Activated CD8-positive, alpha-beta memory T cell treated with anti-CD3 and anti-CD28 coated beads for 24 hours (primary cell): ENCODE data around the gene LCLAT1.
"Not testable (repeated sequence)": the region's sequence is repeated elsewhere in the genome, so short reads cannot be mapped to it uniquely, and the experiment has no call there.

Source experiments
- DNase-seq: peaks from one replicate; pipeline ENCODE4 v3.0.0-alpha.2; 2020

Gene LCLAT1

DNA sequence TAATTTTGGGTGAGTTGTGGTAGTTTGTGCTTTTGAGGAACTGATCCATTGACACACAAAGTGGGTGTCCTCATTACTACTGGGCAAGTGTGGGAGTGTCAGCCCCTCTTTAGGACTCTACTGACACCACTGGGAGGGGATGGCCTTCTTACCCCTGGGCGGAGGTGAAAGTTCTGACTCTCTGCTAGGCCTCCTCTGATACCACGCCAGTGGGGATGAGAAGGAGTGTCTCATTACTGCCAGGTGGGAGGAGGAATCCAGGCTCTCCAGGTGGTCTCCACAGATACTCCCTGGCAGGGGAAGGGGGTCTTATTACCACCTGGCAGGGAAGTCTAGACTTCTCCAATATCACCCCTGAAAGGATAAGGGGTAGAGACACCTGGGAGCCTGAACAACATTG, 9.1 kb downstream of the LCLAT1 start:
- no peak for DNase-seq

DNA sequence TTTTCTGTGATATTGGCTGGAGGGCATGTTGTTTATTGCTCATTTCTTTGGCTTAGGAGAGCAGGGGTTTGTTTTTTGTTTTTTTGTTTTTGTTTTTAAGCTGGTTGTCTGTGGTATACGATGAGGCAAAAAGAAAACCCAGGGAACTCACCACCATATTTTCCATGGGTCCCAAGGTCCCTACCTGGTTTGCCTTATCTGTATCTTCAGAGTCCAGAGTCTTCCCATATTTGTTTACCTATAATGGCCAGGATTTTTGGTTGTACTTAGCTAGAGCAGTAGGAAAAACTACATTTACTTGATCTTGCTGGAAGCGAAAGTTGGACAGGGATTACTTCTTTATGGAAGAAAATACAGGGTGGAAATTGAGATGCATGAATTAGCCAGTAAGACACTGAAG, 9.5 kb downstream of the LCLAT1 start:
- no peak for DNase-seq

DNA sequence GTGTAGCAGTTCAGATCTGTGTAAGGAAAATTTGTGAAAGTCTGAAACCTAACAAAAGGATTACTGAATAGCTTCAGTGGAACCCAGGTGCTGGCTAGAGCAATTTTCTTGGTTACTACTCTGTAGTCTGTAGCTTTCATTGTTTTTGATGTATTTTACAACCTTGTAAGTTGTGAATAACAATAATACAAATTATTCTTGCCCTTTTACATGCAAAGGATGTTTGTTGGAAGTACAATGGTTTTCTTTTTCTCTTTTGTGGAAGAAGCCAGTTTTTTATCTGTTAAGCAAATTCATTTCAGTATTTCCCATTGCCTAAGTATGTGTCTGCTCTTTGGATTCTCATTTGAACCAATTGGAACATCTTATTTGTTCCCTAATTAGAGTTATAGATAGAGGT, 10.2 kb downstream of the LCLAT1 start:
- no peak for DNase-seq

DNA sequence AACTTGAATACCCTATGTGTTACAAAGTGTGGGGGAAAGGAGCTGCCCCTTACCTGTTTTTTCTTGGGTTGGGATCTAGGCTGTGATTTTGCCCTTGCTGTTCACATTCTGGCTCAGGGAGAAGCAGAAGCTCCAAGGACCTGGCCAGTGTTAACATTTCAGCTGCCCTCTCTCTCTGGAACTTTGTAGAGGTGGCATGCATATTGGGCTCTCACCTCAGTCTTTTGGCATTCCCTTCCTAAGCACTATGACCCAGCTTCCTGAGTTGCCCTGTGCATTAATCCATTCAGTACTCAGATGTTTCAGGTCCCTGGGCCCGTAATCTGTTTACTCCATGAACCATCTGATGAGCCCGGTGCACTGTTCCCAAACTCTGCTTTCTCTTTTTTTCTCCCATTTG, 12.1 kb downstream of the LCLAT1 start:
- DNase-seq = no peak

DNA sequence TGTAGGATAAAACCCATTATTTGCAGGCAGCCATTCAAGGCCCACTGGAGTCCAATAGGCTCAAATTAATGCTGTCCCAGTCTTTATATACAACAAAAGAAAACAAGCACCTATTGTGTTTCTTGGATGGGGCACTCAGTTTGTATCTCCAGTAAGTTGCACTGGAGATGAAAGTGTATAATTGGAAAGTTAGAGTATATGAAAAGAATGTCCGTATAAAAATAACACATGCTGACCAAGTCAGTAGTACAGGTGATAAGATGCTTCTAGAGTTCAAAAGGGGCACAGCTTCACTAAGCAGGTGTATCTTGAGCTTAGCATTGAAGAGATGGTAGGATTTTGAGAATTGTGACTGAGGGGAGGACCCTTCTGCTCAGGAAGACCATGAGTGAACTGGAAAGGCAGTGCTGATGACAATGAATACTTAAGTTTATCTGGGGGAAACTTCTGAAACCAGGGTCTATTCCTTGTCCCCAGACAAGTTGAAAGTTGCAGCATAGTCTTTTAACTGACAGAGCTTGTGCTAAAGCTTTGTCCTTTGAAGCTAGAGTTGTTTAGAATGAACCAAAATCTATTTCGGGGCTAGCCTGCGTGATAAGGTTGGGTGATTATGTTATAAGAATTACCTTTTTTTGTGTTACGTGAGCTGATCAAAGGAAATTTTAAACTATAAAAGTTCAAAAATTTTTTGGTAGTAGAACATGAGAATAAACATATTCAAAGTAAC, 15.2 kb downstream of the LCLAT1 start:
- no peak for DNase-seq

DNA sequence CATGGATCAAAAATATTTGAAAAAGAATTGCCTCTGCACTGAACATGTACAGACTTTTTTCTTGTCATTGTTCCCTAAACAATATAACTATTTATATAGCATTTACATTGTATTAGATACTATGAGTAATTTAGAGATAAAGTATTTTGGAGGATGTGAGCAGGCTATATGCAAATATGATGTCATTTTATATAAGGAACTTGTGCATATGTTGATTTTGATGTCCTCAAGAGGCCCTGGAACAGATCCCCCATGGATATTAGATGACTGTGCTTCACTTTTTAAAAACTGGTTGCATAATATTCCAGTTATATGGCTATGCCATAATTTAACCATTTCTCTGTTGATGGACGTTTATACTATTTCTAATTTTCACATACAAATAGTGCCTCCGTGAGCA, 16.5 kb downstream of the LCLAT1 start:
- no peak for DNase-seq

DNA sequence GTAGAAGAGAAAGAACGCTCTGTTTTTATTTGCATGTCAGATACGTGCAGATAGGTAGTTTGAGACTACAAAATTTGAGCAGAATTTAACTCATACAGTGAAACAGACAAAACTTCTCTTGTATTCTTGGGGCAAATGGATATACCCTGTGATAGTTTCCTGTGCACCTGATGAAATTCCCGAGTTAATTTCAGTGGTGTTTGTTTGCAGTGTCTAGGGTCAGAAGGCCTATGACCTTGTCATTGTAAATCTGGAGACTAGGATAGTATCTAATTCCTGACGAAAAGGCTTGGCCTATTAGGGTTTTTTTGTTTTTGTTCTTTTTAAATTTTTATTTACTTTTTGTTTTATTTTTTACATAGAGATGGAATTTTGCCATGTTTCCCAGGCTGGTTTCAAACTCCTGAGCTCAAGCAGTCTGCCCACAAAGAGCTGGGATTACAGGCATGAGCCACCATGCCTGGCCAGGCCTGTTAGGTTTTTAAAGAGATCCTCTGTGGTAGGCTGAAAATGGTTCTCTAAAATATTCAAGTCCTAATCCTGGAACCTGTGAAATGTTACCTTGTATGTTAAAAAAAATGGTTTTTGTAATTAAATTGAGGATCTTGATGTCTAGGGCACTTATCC, 17.6 kb downstream of the LCLAT1 start:
- DNase-seq = no peak

DNA sequence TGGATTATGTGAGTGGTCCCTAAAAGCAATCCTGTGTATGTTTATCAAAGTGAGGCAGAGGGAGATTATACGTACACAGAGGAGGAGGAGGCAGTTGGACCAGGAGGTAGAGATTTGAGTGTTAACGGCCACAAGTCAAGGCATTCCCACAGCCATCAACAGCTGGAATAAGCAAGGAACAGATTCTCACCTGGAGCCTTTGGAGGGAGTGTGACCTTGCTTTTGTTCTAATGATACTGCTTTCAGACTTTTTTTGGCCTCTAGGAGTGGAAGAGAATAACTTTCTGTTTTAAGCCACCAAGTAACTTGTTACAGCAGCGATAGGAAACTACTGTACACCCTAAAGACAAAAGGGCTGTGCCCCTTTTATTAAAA, 18.1 kb downstream of the LCLAT1 start:
- DNase-seq = no peak

DNA sequence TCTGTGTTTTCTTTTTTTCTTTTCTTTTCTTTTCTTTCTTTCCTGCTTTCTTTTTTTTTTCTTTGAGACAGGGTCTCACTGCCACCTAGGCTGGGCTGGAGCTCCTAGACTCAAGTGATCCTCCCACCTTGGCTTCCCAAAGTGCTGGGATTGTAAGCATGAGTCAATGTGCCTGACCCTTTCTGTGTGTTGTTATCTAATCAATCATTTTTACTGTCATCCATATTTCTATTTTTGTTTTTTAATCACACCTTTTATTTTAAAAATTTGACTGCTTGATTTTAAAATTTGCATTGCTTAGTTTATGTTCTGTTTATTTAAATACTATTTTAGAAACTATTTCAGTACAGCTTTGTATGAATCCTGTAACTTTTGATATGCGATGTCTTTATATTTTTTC, 19.2 kb downstream of the LCLAT1 start:
- no peak for DNase-seq

DNA sequence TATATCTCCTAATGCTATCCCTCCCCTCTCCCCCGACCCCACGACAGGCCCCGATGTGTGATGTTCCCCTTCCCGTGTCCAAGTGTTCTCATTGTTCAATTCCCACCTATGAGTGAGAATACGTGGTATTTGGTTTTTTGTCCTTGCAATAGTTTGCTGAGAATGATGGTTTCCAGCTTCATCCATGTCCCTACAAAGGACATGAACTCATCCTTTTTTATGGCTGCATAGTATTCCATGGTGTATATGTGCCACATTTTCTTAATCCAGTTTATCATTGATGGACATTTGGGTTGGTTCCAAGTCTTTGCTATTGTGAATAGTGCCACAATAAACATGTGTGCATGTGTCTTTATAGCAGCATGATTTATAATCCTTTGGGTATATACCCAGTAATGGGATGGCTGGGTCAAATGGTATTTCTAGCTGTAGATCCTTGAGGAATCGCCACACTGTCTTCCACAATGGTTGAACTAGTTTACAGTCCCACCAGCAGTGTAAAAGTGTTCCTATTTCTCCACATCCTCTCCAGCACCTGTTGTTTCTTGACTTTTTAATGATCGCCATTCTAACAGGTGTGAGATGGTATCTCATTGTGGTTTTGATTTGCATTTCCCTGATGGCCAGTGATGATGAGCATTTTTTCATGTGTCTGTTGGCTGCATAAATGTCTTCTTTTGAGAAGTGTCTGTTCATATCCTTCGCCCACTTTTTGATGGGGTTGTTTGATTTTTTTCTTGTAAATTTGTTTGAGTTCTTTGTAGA, 20.2 kb downstream of the LCLAT1 start:
- not testable (repeated sequence) for DNase-seq

DNA sequence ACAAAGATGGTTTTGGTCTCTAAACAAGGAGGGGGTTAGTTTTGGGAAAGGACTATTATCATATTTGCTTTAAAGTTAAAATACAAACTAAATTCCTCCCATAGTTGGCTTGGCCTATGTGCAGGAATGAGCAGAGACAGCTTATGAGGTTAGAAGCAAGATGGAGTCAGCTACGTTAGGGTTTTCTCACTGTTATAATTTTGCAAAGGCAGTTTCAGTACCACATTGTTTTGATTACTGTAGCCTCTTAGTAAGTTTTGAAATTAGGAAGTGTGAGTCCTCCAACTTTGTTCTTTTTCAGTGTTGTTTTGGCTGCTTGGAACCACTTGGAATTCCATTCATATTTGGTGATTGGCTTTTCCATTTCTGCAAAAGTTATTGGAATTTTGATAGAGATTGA, 23.4 kb downstream of the LCLAT1 start:
- no peak for DNase-seq

DNA sequence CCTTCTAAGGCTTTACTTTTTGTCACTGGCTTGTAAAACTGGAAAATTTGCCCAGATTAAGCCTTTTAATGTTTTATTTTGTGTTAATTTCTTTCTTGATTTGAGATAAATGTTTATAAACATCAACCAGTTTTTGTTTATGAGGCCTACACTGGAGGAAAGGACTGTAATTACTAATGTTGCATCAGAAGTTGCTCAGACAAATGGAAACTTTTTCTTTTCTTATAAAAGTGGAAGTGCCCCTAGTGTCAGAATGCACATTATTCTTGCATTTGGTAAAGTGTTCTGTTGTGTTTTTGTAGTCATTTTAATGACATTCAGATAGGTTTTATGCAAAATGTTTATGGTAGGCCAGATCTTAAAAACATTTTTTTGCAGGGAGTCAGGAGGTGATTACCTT, 25.3 kb downstream of the LCLAT1 start:
- DNase-seq = no peak

DNA sequence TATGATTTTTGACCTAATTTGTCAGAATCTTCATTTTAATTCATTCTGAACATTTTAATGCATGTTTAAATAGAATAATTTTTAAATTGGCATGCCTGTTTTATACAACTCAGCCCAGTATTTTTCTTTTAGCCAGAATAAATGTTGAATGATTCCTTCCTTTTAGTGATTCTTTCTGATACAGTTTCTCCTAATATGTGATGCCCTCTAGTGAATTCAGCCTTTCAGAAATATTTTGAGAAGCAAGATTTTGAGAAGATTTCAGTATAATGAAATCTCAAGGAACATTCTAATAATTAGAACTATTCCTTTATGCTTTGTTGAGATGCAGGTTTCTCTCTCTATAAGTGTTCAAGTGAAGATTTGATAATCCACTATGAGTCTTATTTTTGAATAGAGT, 28.5 kb downstream of the LCLAT1 start:
- DNase-seq = no peak

DNA sequence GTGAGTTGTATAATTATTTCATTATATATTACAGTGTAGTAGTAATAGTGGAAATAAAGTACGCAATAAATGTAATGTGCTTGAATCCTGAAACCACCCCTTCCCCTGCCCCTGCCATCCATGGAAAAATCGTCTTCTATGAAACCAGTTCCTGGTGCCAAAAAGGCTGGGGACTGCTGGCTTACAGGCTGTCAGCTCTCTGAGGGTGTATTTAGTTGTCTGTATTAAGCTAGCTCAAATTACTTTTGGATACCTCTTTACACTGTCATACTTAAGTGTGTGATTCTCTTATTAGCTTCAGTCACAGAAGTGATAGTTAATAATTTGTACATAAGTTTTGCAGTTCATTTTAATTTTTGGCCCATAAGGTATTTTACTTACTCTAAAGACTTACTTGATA, 29.6 kb downstream of the LCLAT1 start:
- DNase-seq = no peak

DNA sequence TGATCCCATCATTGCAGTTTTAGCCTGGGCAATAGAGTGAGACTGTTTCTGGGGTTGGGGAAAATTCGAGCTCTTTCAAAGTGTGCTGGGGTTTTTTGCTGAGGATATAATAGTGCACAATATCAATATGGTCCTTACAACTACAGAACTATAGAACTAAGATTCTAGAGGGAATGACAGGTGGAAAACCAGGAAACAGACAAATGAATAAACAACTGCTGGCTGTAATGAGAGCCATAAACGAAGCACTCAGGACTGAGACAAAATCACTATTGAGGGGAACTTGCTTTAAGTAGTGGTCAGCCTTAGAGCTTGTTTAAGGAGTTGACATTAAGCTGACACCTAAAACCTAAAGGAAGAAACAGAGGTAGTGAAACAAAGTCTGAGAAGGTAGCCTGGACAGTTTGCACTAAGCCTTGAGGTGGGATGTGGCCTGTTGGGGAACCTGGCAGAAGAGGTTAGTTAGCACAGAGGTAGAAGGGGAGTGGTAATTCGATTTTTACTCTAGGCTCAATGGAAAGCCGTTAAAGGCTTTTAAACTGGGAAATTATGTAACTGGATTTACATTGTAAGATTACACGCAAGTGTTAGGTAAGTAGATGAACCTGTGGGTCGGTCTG, 33.8 kb downstream of the LCLAT1 start:
- DNase-seq = no peak

DNA sequence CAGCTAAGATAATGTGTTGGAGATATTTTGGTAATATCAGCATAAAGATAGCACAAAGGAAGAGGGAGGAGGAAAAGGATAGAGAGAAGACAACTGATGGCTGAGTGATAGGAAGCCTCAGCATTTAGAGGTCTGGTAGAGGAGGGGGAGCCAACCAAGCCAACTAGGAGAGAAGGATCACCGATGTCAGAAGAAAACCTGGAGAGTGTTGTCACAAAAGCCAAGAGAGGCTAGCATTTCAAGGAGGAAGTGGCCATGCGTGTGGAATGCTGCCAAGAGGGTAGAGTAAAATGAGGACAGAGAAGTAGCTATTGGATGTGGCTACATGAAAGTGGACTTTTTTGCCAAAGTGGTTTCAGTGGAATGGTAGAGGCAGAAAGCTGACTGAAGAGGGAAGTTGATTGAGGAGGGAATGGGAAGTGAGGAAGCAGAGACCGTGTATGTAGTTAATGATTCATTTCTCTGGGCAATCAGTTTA, 34.3 kb downstream of the LCLAT1 start:
- no peak for DNase-seq

DNA sequence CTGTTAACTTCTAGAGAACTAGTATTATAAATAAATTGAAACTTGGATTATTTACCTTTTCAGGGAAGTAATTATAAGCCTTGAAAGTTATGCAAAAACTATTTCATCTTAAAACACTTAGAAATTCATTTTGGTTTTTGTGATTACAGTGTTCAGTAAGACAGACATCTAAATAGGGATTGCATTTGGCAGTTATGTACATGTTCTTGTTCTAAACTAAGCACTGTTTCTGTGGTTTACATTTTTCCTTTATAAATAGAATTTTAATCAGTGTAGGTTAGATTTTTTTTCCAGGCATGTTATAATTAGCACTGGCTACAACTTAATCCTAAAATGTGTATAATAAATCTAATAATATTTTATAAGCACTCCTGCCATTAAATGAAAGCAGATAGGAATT, 35.0 kb downstream of the LCLAT1 start:
- DNase-seq = no peak

DNA sequence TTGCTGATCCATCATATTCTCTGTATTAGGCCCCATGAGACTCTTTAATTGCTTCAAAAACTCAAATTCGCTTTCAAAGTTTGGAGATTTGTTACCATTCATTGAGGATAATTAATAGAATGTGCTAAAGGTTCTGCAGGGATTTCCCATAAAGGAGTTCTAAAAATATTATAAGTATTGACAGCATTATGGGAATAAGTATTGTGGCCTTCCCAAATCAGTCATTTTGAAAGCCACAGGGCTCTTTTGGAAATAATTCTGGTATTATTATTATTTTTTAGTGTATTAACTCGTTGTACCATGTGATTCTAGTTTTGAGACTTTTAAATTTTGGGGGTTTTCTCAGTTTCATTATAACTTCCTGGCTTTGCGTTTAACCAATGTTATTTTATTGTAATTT, 37.1 kb downstream of the LCLAT1 start:
- DNase-seq = no peak

DNA sequence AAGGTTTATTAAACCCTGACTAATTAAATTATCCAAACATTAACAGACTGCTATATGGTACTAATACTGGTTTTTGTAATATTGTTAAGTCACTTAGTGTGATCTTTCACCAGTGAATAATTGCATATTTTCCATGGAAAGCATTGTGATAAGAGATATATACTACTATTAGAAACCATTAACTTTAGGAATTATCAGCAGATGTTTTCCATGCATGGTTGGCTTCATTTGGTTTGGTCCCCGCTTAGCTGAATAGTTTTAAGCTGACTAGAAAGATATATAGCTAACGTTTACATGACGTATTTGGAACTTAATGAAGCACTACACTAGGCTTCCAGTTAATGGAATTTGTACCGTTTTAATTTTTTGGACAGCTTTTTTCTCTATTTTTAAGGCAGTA, 37.9 kb downstream of the LCLAT1 start:
- DNase-seq = no peak

DNA sequence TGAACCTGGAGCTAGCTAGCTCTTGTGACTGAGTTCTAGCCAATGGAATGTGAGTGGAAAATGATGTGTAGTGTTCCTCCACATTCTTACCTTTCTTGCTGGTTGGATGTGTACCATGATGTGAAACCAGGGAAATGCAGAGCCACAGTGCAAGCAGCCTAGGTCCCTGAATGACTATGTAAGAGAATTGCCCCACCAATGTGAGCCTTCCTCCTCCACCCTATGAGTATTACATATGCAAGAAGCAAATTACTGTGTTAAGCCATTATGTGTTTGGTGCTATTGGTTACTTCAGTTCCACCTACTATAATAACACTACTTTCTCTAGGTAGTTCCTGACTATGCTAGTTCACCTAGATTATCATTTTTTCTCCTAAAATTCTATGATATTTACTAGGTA, 39.6 kb downstream of the LCLAT1 start:
- DNase-seq = no peak

DNA sequence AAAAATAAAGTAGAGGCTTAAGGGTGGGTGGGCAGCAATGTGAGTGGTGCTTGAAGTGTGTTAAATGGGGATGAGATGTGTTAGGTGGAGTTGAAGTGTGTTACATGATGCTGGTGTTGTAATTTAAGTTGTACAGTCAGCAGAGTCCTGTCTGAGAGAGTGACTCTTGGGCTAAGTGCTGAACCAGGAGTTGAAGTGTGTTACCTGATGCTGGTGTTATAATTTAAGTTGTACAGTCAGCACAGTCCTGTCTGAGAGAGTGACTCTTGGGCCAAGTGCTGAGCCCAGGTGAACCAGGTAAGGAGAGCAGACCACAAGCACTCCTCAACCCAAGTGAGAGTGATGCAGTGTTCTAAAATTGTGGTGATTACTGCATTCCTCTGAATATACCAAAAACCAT, 40.6 kb downstream of the LCLAT1 start:
- DNase-seq = no peak

DNA sequence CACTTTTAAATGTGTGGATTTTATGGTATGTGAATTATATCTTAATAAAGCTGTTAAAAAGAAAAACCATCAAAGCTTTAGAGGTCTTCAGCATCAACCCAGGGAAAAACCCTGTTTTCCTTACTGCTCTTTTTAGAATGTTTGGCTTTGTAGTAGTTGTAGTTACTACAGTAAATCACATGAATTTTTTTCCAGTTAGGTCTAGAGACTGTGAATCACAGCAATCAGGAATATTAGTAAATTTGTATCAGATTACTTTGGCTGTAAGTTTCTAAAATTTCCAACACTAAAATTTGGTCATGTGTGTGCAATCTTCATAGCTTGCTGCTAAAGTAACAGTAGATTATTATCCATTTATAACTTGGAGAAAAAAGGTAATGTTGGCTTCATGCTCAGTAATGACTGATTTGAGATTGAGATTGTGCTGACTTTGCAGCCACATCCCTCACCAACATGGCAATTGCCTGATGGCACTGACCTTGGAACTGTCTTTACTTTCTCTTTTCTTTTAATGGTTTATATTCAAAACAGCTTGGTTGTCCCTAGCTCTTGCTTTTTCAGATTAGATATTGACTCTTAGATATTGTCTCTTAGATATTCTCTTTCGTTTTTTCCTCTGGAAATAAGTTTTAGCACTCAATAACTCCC, 41.1 kb downstream of the LCLAT1 start:
- DNase-seq = no peak

DNA sequence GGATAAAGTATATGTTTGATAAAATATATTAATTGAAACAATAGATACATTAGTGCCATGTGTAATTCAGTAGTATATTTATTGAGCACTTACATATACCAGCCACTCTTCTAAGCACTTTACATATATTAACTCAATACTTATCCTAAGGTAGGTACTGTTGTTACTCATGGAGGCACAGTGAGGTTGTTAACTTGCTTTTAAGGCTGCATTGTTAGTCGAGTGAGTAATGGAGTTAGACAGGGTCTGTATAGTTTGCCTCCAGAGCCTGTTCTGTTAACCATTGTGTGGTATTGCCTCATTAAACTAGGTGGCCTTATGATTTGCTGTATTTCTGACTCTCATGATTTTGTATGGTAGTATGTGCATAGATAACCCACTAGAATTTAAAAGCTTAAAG, 44.2 kb downstream of the LCLAT1 start:
- no peak for DNase-seq
